HCEC 1CT (cell line): Measurements from ENCODE around the gene FRY.

Experiments used
- DNase-seq: peaks from one replicate; pipeline ENCODE4 v3.0.0-alpha.2; 2017

FRY gene

GRCh38 chr13:32315238-32316027, 283.9 kb downstream of the FRY start, which contains the start of the genes BRCA2 and ZAR1L:
BRCA2 (plus strand) TSS chr13:32315508; CDS start chr13:32316461, 953 bp downstream.
ZAR1L (minus strand) TSS chr13:32315363; CDS start chr13:32311925, 3,438 bp downstream.
- DNase-seq = peak; percentile 89

DNA sequence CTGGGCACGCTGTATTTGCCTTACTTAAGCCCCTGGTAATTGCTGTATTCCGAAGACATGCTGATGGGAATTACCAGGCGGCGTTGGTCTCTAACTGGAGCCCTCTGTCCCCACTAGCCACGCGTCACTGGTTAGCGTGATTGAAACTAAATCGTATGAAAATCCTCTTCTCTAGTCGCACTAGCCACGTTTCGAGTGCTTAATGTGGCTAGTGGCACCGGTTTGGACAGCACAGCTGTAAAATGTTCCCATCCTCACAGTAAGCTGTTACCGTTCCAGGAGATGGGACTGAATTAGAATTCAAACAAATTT, 284.4 kb downstream of the FRY start:
- DNase-seq = no peak

DNA sequence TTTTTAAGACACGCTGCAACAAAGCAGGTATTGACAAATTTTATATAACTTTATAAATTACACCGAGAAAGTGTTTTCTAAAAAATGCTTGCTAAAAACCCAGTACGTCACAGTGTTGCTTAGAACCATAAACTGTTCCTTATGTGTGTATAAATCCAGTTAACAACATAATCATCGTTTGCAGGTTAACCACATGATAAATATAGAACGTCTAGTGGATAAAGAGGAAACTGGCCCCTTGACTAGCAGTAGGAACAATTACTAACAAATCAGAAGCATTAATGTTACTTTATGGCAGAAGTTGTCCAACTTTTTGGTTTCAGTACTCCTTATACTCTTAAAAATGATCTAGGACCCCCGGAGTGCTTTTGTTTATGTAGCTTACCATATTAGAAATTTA, 284.9 kb downstream of the FRY start:
- DNase-seq = no peak

GRCh38 chr13:32317716-32318465, 286.3 kb downstream of the FRY start:
- no peak for DNase-seq

DNA sequence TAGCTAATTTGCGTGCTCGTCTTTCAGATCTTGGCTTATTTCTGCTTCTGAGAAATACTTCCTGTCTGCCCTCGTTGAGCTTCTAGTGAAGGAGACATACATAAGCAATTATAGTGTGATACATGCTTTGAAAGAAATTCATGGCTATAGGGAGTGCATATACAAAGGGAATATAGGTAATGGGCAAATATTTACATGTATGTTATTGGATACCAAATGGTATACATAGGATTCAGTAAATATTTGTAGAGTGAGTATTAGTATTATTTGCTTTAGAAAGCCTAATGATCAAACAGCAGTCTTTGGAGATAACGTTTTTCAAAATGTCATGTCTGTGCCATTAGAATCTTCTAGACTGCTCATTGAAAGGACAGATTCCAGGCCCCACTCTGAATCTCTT, 289.0 kb downstream of the FRY start:
- DNase-seq = no peak

DNA sequence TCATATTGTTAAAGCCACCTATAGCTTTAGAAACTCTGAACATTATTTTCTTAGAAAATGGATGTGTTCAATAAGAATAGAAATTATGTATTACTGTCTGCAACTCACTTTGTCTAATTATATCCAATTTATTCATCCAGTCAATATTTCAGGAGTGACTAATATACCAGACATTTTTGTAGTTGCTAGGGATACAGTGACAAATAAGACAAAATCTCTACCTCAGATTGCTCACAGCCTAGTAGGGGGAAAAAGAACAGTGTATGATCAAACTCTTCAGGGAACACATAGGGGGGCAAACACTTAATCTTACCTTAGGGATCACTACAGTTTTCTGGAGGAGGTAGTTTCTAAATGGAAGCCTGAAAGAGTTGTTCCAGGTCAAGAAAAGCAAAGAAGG, 292.3 kb downstream of the FRY start:
- peak; percentile 80 for DNase-seq

DNA sequence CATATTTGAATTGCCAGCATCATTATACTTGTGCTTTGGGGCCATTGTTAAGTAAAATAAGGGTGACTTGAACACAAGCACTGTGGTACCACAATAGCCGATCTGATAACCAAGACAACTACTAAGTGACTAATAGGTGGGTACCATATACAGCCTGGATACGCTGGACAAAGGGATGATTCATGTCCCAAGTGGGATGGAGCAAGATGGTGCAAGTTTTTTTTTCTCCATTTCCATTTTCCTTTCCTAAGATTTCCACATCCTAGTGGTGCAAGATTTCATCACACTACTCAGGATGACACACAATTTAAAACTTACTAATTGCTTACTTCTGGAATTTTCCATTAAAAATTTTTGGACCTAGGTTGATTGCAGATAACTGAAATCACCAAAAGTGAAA, 298.9 kb downstream of the FRY start:
- DNase-seq = peak; percentile 75

GRCh38 chr13:32334671-32335070, 303.1 kb downstream of the FRY start:
- DNase-seq = no peak

DNA sequence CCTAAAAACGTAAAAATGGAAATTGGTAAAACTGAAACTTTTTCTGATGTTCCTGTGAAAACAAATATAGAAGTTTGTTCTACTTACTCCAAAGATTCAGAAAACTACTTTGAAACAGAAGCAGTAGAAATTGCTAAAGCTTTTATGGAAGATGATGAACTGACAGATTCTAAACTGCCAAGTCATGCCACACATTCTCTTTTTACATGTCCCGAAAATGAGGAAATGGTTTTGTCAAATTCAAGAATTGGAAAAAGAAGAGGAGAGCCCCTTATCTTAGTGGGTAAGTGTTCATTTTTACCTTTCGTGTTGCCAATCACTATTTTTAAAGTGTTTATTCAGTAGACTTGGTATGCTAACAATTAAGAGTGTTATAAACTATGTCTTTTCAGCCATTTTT, 309.3 kb downstream of the FRY start:
- no peak for DNase-seq

DNA sequence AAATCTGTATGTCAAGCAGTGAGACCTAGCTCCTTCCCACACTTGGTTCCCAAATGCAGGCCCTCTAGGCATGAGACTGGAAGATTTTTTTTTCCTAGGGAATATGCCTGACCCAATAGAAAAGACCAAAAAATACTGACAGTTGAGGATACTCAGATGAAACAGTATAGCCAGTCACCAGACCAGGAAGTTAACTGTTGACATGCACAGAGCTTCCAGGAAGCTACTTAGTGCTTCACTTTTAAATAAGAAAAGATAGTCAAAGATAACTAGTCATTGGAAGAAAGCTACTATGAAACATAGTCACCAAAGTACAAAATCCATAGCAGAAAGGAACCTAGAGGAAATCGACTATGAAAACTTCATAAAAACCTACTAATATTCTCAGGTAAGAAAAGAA, 316.1 kb downstream of the FRY start:
- no peak for DNase-seq
